GM10847 (cell line): ENCODE results near the gene SEC31A.

Experiments
- POLR2A ChIP-seq: IDR thresholded peaks from 2 replicates; pipeline ENCODE4 v1.6.1; 2011; ENCODE audit not compliant: insufficient read length; ENCODE audit errors: extremely low read depth

SEC31A gene

DNA sequence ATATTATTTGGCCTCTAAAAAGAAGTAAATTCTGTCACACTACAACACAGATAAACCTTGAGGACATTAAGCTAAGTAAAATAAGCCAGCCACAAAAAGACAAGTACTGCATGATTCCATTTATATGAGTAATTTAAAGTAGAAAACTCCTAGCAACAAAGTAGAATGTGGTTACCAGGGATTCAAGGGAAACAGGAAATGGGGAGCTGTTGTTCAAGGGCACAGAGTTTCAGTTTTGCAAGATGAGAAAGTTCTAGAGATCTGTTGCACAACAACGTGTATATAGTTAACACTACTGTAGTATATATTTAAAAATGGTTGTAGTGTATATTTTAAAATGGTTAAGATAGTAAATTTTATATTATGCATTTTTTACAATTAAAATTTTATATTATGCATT, 25.4 kb downstream of the SEC31A start:
- no peak for TF ChIP-seq POLR2A

DNA sequence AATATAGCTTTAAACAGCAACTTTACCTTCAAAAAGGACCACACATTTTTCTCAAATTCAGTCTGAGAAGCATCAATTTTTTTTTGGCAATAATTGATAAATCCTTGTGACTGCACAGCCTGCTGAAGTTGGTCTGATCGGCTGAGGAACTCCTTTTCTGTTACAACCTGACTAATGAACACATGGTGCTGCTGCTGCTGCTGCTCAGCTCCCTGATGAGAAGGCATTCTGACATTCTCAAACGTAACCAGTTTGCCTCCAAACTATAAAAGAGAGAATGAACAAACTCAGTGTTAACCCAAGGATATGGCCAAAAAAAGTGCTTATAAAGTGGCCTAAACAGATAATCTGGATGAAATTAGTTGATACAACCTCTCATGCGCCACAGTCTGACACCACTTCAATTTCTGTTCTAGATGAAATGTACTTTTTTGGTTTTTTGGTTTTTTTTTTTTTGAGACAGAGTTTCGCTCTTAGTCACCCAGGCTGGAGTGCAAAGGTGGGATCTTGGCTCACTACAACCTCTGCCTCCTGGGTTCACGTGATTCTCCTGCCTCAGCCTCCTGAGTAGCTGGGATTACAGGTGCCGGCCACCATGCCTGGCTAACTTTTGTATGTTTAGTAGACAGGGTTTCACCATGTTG, 26.5 kb downstream of the SEC31A start:
- TF ChIP-seq POLR2A: no peak

DNA sequence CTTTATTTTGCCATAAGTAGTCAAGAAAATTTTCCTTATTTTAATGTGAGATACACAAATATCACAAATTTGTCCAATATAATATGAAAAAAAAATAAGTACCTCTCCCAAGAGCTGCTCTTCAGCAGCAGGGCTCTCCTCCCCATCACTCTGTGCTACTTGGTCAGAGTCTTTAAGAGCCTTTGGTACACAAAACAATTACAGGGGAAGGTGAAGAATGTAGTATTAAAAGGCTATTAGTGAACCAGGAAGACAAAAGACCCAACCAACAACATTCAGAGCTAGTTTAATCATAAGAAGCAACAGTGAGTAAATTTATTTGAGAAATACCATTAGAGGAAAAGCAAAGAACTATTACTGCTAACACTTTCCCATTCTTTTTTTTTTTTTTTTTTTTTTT, 29.4 kb downstream of the SEC31A start:
- no peak for TF ChIP-seq POLR2A

DNA sequence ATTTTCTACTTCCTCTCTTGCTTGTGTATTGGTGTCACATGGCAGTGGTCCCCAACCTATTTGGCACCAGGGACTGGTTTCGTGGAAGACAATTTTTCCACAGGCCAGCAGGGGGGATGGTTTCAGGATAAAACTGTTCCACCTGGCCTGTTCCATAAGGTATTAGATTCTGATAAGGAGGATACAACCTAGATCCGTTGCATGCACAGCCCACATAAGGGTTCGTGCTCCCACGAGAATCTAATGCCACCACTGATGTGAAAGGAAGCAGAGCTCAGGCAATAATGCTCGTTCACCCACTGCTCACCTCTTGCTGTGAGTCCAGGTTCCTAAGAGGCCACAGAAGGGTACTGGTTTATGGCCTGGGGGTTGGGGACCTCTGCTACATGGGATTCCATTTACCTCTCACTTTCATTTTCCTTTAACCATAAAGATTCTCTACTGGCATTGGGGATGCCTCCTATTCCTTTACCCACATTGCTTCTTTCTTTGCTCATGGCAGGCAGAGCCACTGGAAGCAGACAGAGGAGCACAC, 38.1 kb downstream of the SEC31A start:
- TF ChIP-seq POLR2A: no peak

DNA sequence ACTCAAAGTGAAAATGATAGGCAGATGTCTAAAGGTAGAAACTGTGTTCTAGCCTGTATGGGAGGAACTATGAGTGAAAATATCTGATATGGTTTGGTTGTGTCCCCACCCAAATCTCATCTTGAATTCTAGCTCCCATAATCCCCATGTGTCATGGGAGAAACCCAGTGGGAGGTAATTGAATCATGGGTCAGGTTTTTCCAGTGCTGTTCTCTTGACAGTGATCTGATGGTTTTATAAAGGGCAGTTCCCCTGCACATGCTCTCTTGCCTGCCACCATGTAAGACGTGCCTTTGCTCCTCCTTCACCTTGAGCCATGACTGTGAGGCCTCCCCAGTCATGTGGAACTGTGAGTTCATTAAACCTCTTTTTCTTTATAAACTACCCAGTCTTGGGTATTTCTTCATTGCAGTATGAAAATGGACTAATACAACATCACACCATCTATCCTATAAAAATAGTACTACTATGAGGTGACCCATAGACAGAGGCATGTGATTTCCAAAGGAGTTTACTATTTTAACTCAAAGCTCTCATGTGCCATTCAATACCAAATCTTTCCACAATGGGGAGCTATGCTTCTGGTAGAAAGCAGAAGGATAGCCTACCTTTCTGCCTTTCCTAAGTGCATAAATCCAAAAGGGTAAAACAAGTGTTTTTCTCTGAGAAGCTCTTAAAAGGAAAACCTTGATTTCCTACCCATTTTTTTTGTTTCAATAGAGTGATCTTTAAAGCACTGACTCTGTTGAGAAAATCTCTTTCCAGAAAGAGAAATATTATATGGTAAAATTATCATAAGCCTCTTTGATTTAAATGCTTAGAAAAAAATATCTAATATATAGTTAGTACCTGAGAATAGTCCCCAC, 38.8 kb downstream of the SEC31A start:
- no peak for TF ChIP-seq POLR2A

DNA sequence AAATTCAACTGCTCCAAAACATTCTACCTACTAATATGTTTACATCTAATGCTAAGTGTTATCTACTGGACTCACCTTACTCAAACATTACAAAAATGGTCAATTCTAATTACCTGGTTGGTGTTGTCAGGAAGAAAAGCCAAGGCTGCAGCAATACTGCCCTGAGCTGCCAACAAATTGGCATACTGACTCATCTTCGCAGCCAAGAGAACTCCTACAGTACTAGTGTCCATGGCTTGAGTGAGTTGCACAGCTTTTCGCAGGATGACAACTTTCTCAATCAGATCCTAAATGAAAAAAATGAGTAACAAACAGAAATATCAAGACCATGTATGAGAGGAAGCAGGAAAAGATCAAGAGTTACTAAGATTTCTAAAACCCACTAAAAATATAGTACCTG, 39.6 kb downstream of the SEC31A start:
- no peak for TF ChIP-seq POLR2A

DNA sequence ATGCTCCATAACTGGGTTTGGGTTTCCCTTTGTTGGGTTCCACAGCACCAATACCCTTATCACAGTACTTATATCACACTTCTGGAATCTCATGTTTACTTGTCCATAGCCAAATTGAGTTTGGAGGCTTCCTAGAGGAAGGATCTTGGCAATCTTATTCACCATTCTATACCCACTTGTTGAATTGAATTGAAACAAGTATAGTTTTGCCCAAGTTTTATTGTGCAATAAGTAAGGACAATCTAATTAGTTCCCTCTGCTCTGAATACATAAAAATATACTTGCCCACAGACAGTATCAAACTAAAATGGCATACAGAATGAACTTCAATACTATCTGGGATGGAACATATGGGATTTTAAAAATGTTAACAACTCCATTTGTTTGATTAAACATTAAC, 40.3 kb downstream of the SEC31A start:
- no peak for TF ChIP-seq POLR2A

DNA sequence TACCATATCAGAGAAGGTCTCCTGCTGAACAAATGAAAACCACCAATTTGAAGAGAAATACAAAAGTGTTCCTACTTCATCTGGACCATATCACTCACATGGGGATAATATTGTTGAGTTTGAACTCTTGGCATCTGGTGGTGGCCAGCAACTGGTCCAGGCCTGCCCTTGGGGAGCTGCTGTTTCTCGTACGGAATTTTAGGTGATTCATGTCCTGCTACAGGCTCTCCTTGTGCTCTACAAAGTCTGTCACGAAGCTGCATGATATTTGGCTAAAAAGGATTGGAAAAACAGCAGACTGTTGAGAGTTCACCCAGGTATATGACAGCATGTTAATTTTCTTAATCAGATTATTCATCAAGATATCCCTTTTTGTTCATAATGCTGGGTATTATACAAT, 42.2 kb downstream of the SEC31A start:
- TF ChIP-seq POLR2A: no peak

DNA sequence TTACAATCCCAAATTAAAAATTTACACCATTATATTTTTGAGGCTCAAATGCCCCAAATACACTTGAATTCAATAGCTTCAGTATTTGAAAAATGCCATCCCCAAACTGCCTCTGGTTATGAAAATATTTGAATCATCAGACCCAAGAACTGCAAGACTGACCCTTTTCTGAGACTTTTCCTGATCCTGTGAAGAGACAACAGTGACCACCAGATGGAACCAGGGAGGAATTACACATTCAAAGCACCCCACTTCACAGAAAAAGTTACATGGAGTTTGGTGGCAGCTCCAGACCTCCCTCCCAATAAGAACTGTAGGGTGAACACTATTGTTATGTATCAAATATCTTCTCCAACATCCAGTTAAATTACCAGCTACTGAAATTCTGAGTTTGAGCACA, 48.4 kb downstream of the SEC31A start:
- TF ChIP-seq POLR2A: no peak

DNA sequence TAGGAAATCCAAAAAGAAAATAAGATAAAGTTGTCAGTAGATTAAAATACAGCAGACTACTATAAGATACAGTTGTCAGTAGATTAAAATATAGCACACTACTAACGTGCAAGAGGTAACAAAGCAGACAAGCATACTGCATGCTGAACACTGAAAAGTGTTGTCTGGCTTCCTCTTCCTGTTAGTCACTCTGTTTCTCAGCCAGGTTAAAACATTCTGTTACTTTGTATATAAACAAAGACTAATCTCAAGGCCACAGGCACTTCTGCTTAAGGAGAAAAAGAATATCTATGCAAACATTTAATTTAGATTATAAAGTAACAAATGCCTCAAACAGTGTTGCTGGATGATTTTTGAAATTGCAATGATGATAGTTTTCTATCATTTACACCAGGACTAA, 51.3 kb downstream of the SEC31A start:
- TF ChIP-seq POLR2A: no peak

DNA sequence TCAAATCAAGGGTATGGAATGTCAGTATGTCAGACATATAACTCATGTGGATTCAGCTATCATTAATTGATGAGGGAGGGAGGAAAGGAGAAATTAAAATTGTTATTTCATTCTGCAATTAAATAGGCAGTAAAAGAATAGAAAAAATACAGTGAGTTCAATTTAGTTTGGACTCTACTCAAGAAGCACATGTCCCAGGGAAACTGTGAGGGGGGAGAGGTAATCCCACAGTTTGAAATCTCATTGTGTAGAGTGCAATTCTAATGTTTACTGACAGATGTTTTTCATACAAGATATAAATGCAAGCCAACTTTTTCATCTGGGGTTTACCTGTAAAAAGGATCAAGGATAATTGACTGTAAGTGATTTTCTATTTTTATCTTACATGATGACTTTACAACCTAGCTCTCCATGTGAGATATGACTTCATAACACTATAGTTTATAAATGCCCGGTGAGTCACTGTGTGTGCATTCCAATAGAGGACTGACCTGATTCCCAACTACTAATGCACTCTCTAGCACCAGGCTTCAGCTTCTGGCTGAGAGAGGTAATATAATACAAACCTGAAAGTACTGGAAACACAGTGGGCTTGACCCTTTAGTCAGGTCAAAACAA, 57.1 kb downstream of the SEC31A start:
- TF ChIP-seq POLR2A: no peak

DNA sequence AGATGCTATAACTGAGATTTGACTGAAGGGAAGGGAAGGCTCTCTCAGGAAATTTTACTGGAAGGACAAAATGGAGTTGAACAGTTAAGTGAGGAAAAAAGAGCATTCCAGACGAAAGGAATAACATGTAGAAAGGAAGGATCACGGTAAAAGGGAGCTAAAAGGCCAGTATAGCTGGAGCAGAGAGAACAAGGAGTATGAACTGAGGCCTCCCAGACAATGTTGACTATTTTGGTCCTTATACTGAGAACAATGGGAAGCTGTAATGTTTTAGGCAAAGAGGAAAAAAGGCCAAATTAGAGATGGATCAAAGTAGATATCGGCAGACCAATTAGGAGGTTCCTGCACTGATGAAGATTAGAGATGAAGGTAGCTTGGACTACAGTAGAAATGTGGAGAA, 65.5 kb downstream of the SEC31A start:
- no peak for TF ChIP-seq POLR2A

DNA sequence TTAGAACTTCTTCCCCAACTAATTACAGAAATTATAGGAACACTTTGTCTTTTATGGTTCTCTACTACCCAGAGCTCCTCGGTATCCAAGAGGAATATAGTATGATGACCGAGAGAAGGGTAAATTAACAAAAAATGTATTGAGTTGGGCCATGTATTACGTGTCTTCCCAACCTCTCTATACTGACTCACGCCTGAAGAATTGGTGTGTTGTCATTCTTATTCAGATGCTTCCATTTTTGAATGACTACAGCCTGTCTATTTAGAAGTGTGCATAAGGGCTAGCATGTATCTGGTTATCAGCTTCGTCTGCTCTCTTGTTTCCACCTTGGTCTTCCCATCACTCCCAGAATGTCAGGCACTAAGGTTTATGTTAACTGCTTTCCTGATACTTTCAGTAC, 67.9 kb downstream of the SEC31A start:
- TF ChIP-seq POLR2A: no peak

DNA sequence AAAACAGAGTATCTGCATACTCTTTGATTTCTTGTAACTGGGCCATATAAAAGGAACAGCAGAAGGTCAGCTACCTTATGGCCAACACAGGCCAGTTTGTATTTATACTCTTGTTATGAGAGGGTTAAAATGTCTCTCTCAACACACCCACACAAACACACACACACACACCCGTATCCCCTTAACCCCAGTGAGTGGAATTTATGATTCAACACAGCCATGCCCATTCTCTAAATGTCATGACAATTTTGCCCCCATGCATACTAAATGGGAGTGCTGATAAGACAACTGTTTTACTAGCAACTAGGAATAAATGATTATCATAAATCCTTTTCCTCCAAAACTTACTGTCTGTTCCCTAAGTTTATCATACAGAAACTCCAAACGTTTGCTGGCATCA, 70.3 kb downstream of the SEC31A start:
- no peak for TF ChIP-seq POLR2A

DNA sequence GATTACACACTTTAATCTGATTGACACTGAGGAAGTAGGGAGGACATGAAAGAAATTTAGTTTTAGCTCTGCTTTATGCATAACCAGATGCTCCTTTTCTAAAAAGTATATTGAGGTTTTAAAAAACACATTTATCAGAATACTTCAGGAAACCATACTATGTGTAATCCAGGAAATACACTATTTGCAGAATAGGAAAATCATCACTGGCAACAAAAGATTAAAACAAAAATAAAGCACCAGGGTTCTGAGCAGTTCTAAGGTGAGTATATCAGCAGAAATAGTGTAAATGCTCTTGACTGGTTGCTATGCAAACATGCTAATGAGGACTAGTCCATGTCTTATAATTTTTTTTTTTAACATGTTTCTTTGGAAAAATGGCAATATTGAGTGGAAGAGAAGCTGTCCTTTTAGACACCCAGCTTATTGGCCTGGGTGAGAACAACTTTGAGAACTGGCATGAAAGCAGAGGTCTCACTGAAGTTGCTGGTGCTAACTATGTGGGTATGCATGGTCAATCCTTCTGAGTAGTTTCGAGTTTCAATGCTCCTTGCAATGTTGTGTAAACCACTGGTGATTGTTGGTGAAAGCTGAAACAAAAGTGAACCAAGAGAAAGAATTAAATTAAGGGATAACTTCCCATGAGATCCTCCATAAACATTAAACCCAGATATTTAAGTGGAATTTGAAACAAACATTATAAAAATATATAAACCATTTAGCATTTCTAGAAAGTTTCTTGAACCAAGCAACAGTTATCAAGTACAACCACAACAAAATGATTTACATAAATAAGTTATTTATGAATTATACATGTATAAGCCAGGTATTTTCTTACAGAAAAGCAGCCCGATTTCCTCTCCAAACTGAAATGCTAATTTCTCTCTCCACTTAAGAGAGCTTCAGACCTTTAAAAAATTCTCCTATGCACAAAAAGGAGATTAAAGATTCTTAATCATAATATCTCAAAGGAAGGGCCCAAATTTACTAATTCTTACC, 72.0 kb downstream of the SEC31A start:
- TF ChIP-seq POLR2A: no peak

DNA sequence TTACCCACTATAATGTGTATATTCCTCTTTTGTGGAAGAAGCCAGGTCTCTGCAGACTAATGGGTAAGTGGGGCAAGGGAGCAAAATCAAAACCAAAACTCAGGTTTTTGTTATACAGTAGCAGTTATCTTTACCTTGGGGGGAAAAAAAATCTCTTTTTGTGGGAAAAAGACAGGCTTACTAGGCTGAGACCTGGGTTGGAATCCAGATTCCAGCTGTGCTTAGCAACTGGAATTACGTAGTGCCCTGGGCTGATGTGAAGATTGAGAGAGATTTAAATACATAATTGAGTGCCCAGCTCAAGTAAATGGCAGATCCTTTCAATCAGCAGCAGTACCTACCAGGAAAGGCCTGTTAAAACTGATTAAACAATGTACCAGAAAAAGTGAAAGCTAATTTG, 76.9 kb downstream of the SEC31A start:
- TF ChIP-seq POLR2A: no peak
